ENCODE measurements around the gene ZNF746. TPM values are rescaled to one million over a fixed set of nuclear protein-coding genes. Genes with fewer than 3 reads are reported as not detected.

Gene ZNF746
- total RNA-seq, 1 experiment from 2014 or later, result 19.4 TPM

- Histone ChIP-seq H3K4me3 (ENCODE audit: insufficient read depth, low read depth, low read length) (no peak overlapping the region), H3K27me3 (ENCODE audit: control insufficient read depth, insufficient read depth, low read length) (no peaks in the 10 kb centered on the region), H3K36me3 (replicated peaks; ENCODE audit: control insufficient read depth, insufficient read depth, low read length) (no peaks in the 10 kb centered on the region; the same call in 1 of the 2 replicates)
- DNase-seq, result no peak
Observed at GRCh38 chr7:149436358-149436757, 61.3 kb downstream of the ZNF746 start.

GRCh38 chr7:149433124-149433523 lies 64.5 kb downstream of the ZNF746 start:
- H3K36me3 ChIP-seq (replicated peaks; ENCODE audit: control insufficient read depth, insufficient read depth, low read length), result no peaks in the 10 kb centered on the region; the same call in 1 of the 2 replicates
- DNase-seq, result no peak
- no peaks in the 10 kb centered on the region; the same call in 1 of the 2 replicates for H3K27me3 ChIP-seq (ENCODE audit: control insufficient read depth, insufficient read depth, low read length)
- no peak overlapping the region for H3K4me3 ChIP-seq (ENCODE audit: insufficient read depth, low read depth, low read length)

DNA sequence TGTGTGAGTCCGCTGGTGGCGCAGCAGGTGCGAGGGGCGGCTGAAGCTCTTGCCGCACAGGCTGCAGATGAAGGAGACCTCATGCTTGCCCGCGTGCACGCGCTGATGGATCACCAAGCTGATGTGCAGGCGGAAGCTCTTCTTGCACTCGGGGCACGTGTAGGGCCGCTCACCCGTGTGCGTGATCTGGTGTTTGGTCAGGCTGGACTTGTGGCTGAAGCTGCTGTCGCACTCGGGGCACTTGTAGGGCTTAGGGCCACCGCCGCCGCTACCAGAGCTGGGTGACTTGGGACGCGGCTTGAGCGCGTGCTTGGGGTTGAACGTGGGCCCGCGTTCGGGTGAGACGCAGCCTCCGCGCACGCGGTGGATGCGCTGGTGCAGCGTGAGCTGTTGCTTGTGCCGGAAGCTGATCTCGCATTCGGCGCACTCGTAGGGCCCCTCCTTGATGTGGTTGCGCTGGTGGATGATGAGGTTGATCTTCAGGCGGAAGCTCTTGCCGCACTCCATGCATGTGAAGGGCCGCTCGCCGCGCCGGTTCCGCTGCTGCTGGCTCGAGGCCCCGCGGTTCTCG lies 65.4 kb downstream of the ZNF746 start:
- no peak overlapping the region for H3K4me3 ChIP-seq (ENCODE audit: insufficient read depth, low read depth, low read length)

GRCh38 chr7:149431486-149432120 lies 66.0 kb downstream of the ZNF746 start:
- DNase-seq, result no peak
- no peaks in the 10 kb centered on the region; the same call in 1 of the 2 replicates for H3K27me3 ChIP-seq (ENCODE audit: control insufficient read depth, insufficient read depth, low read length)
- no peaks in the 10 kb centered on the region; the same call in 1 of the 2 replicates for H3K36me3 ChIP-seq (replicated peaks; ENCODE audit: control insufficient read depth, insufficient read depth, low read length)
- no peak overlapping the region for H3K4me3 ChIP-seq (ENCODE audit: insufficient read depth, low read depth, low read length)

More for the DNA sequence above, 65.4 kb downstream of the ZNF746 start:
- H3K27me3 ChIP-seq (ENCODE audit: control insufficient read depth, insufficient read depth, low read length), result no peaks in the 10 kb centered on the region; the same call in 1 of the 2 replicates
- DNase-seq, result no peak
- no peaks in the 10 kb centered on the region; the same call in 1 of the 2 replicates for H3K36me3 ChIP-seq (replicated peaks; ENCODE audit: control insufficient read depth, insufficient read depth, low read length)

DNA sequence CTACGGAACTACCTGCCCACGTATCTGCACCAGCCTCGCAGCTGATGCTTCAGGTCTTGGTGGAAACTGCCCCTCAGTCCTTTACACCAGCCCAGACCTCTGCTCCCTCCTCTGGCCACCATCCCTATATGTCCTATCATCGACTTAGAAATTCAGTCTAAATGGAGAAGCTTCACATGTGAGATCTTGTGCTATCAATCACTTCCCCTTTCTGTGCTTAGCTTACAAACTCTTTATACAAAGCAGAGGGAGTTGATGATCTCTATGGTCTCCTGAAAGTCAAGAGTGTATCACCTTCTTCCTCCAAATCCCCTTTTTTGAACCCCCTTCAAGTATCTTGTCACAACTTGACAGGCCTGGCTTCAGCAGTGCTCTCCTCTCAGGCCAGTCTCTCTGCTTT lies 67.4 kb downstream of the ZNF746 start:
- DNase-seq, result no peak
- Histone ChIP-seq H3K36me3 (replicated peaks; ENCODE audit: control insufficient read depth, insufficient read depth, low read length) (no peaks in the 10 kb centered on the region), H3K4me3 (ENCODE audit: insufficient read depth, low read depth, low read length) (no peak overlapping the region), H3K27me3 (ENCODE audit: control insufficient read depth, insufficient read depth, low read length) (no peaks in the 10 kb centered on the region; the same call in 1 of the 2 replicates)

GRCh38 chr7:149427893-149428292 lies 69.7 kb downstream of the ZNF746 start:
- no peaks in the 10 kb centered on the region for H3K36me3 ChIP-seq (replicated peaks; ENCODE audit: control insufficient read depth, insufficient read depth, low read length)
- no peak for DNase-seq
- peaks cover 2% of the 10 kb centered on the region; the same call in 1 of the 2 replicates for H3K27me3 ChIP-seq (ENCODE audit: control insufficient read depth, insufficient read depth, low read length)
- H3K4me3 ChIP-seq (ENCODE audit: insufficient read depth, low read depth, low read length), result no peak overlapping the region

DNA sequence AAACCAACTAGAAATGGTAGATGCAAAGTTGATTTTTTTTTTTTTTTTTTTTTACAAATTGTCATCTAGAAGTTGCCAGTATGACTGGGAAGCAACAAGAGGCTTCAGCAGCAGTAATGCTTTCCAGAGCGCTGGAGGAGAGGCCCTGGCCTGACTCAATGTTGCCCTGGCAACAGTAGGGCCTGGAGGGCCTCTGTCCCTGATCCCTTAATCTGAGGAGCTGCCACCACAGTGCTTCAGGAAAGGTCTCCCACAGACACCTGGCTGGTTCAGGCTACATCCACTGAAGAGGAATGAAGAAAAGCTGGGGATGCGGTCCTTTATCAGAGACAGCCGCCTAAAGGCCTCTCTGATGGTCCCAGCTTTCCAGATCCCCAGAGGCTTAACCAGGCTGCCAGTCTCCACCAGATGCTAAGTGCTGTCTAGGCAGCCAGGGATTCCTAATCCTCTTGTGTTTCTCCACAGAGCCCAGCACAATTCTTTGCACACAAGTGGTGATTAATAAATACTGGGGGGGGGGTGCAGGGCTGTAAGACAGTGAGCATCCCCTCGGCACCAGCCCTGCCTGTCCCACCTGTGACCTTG lies 70.4 kb downstream of the ZNF746 start:
- no peak for DNase-seq
- H3K27me3 ChIP-seq (ENCODE audit: control insufficient read depth, insufficient read depth, low read length), result peaks cover 2% of the 10 kb centered on the region; the same call in 1 of the 2 replicates
- H3K4me3 ChIP-seq (ENCODE audit: insufficient read depth, low read depth, low read length), result no peak overlapping the region
- H3K36me3 ChIP-seq (replicated peaks; ENCODE audit: control insufficient read depth, insufficient read depth, low read length), result no peaks in the 10 kb centered on the region

DNA sequence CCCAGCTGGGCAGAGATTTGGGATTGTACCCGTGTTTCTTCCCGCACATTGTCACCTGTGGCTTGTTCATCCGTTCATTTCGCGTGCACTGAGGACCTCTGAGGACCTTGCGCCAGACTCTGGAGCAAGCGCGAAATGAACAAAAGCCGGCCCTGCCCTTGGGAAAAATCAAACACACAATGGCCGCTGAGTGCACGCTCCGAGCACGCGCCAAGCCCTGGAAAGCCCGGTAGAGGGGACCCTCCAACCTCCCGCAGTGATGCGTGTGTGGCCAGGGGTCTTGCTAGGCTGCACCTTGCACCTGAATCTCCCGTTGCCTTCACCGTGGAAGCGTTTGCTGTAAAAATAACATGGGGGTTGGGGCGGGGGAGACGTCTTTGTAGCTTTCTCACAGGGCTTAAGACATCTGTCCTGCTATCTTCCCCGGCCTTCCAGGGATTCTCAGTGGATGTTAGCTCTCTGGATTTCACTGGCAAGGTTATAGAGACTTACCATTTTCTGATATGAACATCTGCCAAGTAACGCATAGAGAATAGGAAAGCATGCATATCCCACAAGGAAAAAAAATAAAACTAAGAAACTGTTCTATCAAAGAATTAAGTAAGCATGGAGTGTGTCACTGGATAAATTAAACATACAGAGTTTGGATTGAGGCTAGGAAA lies 74.0 kb downstream of the ZNF746 start:
- Histone ChIP-seq H3K27me3 (ENCODE audit: control insufficient read depth, insufficient read depth, low read length) (peaks cover 2% of the 10 kb centered on the region; the same call in 1 of the 2 replicates), H3K36me3 (replicated peaks; ENCODE audit: control insufficient read depth, insufficient read depth, low read length) (no peaks in the 10 kb centered on the region), H3K4me3 (ENCODE audit: insufficient read depth, low read depth, low read length) (peak overlapping the region; percentile 3; the same call in 1 of the 2 replicates)
- DNase-seq, result no peak

DNA sequence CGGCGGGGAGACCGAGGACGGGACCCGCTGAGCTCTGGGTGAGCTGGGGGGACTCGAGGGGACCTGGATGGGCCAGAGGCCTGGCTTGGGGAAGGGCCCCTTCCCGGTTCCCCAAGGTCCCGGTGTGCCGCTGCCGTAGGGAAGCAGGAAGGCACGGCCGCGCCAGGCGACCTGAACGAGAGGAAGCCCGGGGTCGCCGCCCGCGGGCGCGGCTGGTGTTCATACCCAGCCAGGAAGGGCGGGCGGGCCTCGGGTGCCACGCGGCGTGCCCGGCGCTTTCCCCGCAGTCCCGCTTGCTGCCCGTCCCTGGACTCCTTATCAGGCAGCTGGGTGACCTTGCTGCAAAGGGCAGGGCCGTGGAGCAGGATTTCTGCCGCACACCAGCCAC lies 74.7 kb downstream of the ZNF746 start:
- peak overlapping the region; percentile 31; the same call in 1 of the 2 replicates for H3K4me3 ChIP-seq (ENCODE audit: insufficient read depth, low read depth, low read length)
- DNase-seq, result peak; percentile 73
- H3K36me3 ChIP-seq (replicated peaks; ENCODE audit: control insufficient read depth, insufficient read depth, low read length), result no peaks in the 10 kb centered on the region
- peaks cover 2% of the 10 kb centered on the region; the same call in 1 of the 2 replicates for H3K27me3 ChIP-seq (ENCODE audit: control insufficient read depth, insufficient read depth, low read length)

Other genes starting within 250 kb of the ZNF746 start
- gene ZNF783, start 235.6 kb downstream of the ZNF746 start, total RNA-seq (2014; rRNA removed; shearing (Covaris generic)), result 3.2 and 6.1 TPM in 2 replicates
- 9.0 and 12.1 TPM in 2 replicates for gene ZNF777, start 36.7 kb downstream of the ZNF746 start, total RNA-seq (2014; rRNA removed; shearing (Covaris generic))

All from H7 (cell line).